ENCODE measurements around the gene TCF4. TPM values are rescaled to one million over a fixed set of nuclear protein-coding genes. Genes with fewer than 3 reads are reported as not detected.

TCF4 gene
- total and polyA plus RNA-seq, 4 donors = 4.3 to 15.3 (median 11.5) TPM

GRCh38 chr18:55289775-55290174 lies 298.2 kb downstream of the TCF4 start:
- TF ChIP-seq NR2F2 (IDR thresholded peaks at IDR 0.05) = no peak
- 81% methylated on average over 2 of the region's 2 CpGs for WGBS
- Histone ChIP-seq H3K27ac (ENCODE audit: low read depth in 1 of 2, low read length in 2 of 2) (no peak overlapping the region), H3K4me1 (ENCODE audit: control insufficient read depth in 4 of 4, insufficient read depth in 4 of 4, low read length in 3 of 4) (no peaks in the 10 kb centered on the region), H3K27me3 (ENCODE audit: control insufficient read depth in 4 of 4, insufficient read depth in 4 of 4, low read length in 3 of 4) (no peaks in the 10 kb centered on the region), H3K36me3 (ENCODE audit: control insufficient read depth in 4 of 4, insufficient read depth in 3 of 4, low read depth in 1 of 4, low read length in 3 of 4) (no peaks in the 10 kb centered on the region), H3K9me3 (ENCODE audit: control insufficient read depth in 4 of 4, low read length in 3 of 4) (no peaks in the 10 kb centered on the region), H3K4me3 (ENCODE audit: low read depth in 1 of 3, low read length in 3 of 3) (no peak overlapping the region), H3K9ac (ENCODE audit: low read depth in 1 of 2, low read length in 2 of 2) (no peak overlapping the region)
- no peak for DNase-seq (ENCODE audit: low spot score)

GRCh38 chr18:55289048-55289447 lies 298.9 kb downstream of the TCF4 start:
- Histone ChIP-seq H3K9ac (ENCODE audit: low read depth in 1 of 2, low read length in 2 of 2) (no peak overlapping the region), H3K27ac (ENCODE audit: low read depth in 1 of 2, low read length in 2 of 2) (no peak overlapping the region), H3K4me1 (ENCODE audit: control insufficient read depth in 4 of 4, insufficient read depth in 4 of 4, low read length in 3 of 4) (no peaks in the 10 kb centered on the region), H3K36me3 (ENCODE audit: control insufficient read depth in 4 of 4, insufficient read depth in 3 of 4, low read depth in 1 of 4, low read length in 3 of 4) (no peaks in the 10 kb centered on the region), H3K4me3 (ENCODE audit: low read depth in 1 of 3, low read length in 3 of 3) (no peak overlapping the region), H3K9me3 (ENCODE audit: control insufficient read depth in 4 of 4, low read length in 3 of 4) (no peaks in the 10 kb centered on the region), H3K27me3 (ENCODE audit: control insufficient read depth in 4 of 4, insufficient read depth in 4 of 4, low read length in 3 of 4) (no peaks in the 10 kb centered on the region)
- no peak for DNase-seq (ENCODE audit: low spot score)
- 79% methylated on average over 3 of the region's 3 CpGs for WGBS
- TF ChIP-seq, protein P1, sequence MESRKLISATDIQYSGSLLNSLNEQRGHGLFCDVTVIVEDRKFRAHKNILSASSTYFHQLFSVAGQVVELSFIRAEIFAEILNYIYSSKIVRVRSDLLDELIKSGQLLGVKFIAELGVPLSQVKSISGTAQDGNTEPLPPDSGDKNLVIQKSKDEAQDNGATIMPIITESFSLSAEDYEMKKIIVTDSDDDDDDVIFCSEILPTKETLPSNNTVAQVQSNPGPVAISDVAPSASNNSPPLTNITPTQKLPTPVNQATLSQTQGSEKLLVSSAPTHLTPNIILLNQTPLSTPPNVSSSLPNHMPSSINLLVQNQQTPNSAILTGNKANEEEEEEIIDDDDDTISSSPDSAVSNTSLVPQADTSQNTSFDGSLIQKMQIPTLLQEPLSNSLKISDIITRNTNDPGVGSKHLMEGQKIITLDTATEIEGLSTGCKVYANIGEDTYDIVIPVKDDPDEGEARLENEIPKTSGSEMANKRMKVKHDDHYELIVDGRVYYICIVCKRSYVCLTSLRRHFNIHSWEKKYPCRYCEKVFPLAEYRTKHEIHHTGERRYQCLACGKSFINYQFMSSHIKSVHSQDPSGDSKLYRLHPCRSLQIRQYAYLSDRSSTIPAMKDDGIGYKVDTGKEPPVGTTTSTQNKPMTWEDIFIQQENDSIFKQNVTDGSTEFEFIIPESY (IDR thresholded peaks at IDR 0.05) = no peak
- no peak for TF ChIP-seq MAX (IDR thresholded peaks at IDR 0.05)
- no peak for TF ChIP-seq NR2F2 (IDR thresholded peaks at IDR 0.05)
- no peak for TF ChIP-seq ATF3 (IDR thresholded peaks at IDR 0.05)
- no peak for TF ChIP-seq HNF4G (IDR thresholded peaks at IDR 0.05)
- no peak for TF ChIP-seq RAD21 (IDR thresholded peaks at IDR 0.05)
- no peak for TF ChIP-seq SP1 (IDR thresholded peaks at IDR 0.05)
- no peak for TF ChIP-seq YY1 (IDR thresholded peaks at IDR 0.05)
- TF ChIP-seq, protein P2, sequence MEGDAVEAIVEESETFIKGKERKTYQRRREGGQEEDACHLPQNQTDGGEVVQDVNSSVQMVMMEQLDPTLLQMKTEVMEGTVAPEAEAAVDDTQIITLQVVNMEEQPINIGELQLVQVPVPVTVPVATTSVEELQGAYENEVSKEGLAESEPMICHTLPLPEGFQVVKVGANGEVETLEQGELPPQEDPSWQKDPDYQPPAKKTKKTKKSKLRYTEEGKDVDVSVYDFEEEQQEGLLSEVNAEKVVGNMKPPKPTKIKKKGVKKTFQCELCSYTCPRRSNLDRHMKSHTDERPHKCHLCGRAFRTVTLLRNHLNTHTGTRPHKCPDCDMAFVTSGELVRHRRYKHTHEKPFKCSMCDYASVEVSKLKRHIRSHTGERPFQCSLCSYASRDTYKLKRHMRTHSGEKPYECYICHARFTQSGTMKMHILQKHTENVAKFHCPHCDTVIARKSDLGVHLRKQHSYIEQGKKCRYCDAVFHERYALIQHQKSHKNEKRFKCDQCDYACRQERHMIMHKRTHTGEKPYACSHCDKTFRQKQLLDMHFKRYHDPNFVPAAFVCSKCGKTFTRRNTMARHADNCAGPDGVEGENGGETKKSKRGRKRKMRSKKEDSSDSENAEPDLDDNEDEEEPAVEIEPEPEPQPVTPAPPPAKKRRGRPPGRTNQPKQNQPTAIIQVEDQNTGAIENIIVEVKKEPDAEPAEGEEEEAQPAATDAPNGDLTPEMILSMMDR (IDR thresholded peaks at IDR 0.05; ENCODE audit: low read depth, low read length, missing input control) = no peak
- TF ChIP-seq, protein P3, sequence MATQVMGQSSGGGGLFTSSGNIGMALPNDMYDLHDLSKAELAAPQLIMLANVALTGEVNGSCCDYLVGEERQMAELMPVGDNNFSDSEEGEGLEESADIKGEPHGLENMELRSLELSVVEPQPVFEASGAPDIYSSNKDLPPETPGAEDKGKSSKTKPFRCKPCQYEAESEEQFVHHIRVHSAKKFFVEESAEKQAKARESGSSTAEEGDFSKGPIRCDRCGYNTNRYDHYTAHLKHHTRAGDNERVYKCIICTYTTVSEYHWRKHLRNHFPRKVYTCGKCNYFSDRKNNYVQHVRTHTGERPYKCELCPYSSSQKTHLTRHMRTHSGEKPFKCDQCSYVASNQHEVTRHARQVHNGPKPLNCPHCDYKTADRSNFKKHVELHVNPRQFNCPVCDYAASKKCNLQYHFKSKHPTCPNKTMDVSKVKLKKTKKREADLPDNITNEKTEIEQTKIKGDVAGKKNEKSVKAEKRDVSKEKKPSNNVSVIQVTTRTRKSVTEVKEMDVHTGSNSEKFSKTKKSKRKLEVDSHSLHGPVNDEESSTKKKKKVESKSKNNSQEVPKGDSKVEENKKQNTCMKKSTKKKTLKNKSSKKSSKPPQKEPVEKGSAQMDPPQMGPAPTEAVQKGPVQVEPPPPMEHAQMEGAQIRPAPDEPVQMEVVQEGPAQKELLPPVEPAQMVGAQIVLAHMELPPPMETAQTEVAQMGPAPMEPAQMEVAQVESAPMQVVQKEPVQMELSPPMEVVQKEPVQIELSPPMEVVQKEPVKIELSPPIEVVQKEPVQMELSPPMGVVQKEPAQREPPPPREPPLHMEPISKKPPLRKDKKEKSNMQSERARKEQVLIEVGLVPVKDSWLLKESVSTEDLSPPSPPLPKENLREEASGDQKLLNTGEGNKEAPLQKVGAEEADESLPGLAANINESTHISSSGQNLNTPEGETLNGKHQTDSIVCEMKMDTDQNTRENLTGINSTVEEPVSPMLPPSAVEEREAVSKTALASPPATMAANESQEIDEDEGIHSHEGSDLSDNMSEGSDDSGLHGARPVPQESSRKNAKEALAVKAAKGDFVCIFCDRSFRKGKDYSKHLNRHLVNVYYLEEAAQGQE (IDR thresholded peaks at IDR 0.05) = no peak
- no peak for TF ChIP-seq EGR1 (IDR thresholded peaks at IDR 0.05; ENCODE audit: low read depth in 2 of 2)
- TF ChIP-seq FOXA1 (IDR thresholded peaks at IDR 0.05) = no peak
